MM.1S (cell line): ENCODE results near the gene CSTPP1.

Experiments
- DNase-seq: peaks from one replicate; pipeline ENCODE4 v3.0.0-alpha.2; 2015
- H2AFZ ChIP-seq: fragments of 300-600 bp; sonication (generic); 2 replicates; pipeline ENCODE4 v1.6.0; 2016; ENCODE audit warnings: antibody characterized with exemption, low read length
- H3F3A ChIP-seq: fragments of 300-600 bp; sonication (generic); 2 replicates; pipeline ENCODE4 v1.6.1; 2016; ENCODE audit warnings: mild to moderate bottlenecking, antibody characterized with exemption, low read length, moderate library complexity, mixed read lengths; ENCODE audit not compliant: insufficient read depth
- H3K27ac ChIP-seq: fragments of 300-600 bp; sonication (generic); 2 replicates; pipeline ENCODE4 v1.5.1; 2016; ENCODE audit warnings: mild to moderate bottlenecking, low read length
- H3K27me3 ChIP-seq: fragments of 300-600 bp; sonication (generic); replicated peaks from 2 replicates; pipeline ENCODE4 v1.6.0; 2016; ENCODE audit warnings: low read length; ENCODE audit not compliant: insufficient read depth
- H3K36me3 ChIP-seq: fragments of 300-600 bp; sonication (generic); replicated peaks from 2 replicates; pipeline ENCODE4 v1.6.1; 2016; ENCODE audit warnings: mild to moderate bottlenecking, low read length, mixed read lengths; ENCODE audit not compliant: insufficient read depth
- H3K4me1 ChIP-seq: fragments of 300-600 bp; sonication (generic); 2 replicates; pipeline ENCODE4 v1.6.1; 2016; ENCODE audit warnings: low read length, mixed read lengths
- H3K4me2 ChIP-seq: fragments of 300-600 bp; sonication (generic); 2 replicates; pipeline ENCODE4 v1.6.0; 2016; ENCODE audit warnings: low read depth, low read length
- H3K4me3 ChIP-seq: fragments of 300-600 bp; sonication (generic); 2 replicates; pipeline ENCODE4 v1.5.1; 2016; ENCODE audit warnings: low read length, mixed read lengths
- H3K79me2 ChIP-seq: fragments of 300-600 bp; sonication (generic); 2 replicates; pipeline ENCODE4 v1.6.1; 2016; ENCODE audit warnings: mixed run types, low read length, mixed read lengths
- H3K9ac ChIP-seq: fragments of 300-600 bp; sonication (generic); 2 replicates; pipeline ENCODE4 v1.6.1; 2016; ENCODE audit warnings: low read length, mixed read lengths
- H3K9me2 ChIP-seq: fragments of 300-600 bp; sonication (generic); replicated peaks from 2 replicates; pipeline ENCODE4 v1.6.1; 2016; ENCODE audit warnings: mild to moderate bottlenecking, low read length, mixed read lengths; ENCODE audit not compliant: insufficient read depth
- H3K9me3 ChIP-seq: fragments of 300-600 bp; sonication (generic); replicated peaks from 2 replicates; pipeline ENCODE4 v1.6.1; 2016; ENCODE audit warnings: mild to moderate bottlenecking, low read length, mixed read lengths; ENCODE audit not compliant: insufficient read depth
- H4K20me1 ChIP-seq: fragments of 300-600 bp; sonication (generic); 2 replicates; pipeline ENCODE4 v1.6.1; 2016; ENCODE audit warnings: mild to moderate bottlenecking, low read length, moderate library complexity, mixed read lengths; ENCODE audit not compliant: insufficient read depth
- EZH2 ChIP-seq: fragments of 300-600 bp; sonication (generic); optimal IDR thresholded peaks from 2 replicates; pipeline ENCODE3; 2017; ENCODE audit warnings: low read depth, mild to moderate bottlenecking, antibody characterized with exemption, low read length, mixed read lengths
- EZH2phosphoT487 ChIP-seq: fragments of 300-600 bp; sonication (generic); IDR thresholded peaks from 2 replicates; pipeline ENCODE4 v1.6.1; 2018; ENCODE audit warnings: antibody characterized with exemption, low read length
- TF ChIP-seq, protein P1 (sequence below): fragments of 300-600 bp; sonication (generic); IDR thresholded peaks from 2 replicates; pipeline ENCODE4 v1.5.1; 2016; ENCODE audit warnings: antibody characterized with exemption, low read length, mixed read lengths

The CSTPP1 gene

DNA sequence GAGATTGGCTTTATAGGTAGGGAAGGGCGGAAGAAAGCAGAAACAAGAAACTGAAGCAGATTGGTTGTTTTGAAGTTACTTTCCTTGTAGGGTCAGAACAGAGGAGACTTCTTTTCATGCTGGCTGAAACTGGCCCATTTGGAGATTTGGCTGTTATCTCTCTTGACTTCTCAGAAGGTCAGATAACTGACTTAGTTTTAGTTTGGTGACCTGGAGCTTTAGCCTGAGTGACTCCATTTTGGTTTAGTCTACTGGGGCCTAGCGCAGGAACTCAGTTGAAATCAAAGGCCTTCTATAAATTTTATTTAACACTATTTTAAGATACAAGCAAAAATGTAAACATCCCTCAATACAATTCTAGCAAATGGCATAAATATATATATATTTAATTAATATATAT lies 31.4 kb downstream of the CSTPP1 start:
- no peak overlapping the region for H3K27ac ChIP-seq
- no peak overlapping the region for H3K4me2 ChIP-seq
- H4K20me1 ChIP-seq = no peaks in the 10 kb centered on the region
- DNase-seq = no peak
- H3K9me3 ChIP-seq = no peaks in the 10 kb centered on the region
- no peak overlapping the region for H3K4me3 ChIP-seq
- H3F3A ChIP-seq = no peaks in the 10 kb centered on the region
- no peaks in the 10 kb centered on the region for H3K79me2 ChIP-seq
- no peaks in the 10 kb centered on the region for H3K4me1 ChIP-seq
- H3K9ac ChIP-seq = no peak overlapping the region
- TF ChIP-seq EZH2 (no peak), EZH2phosphoT487 (no peak)
- TF ChIP-seq, protein P1, sequence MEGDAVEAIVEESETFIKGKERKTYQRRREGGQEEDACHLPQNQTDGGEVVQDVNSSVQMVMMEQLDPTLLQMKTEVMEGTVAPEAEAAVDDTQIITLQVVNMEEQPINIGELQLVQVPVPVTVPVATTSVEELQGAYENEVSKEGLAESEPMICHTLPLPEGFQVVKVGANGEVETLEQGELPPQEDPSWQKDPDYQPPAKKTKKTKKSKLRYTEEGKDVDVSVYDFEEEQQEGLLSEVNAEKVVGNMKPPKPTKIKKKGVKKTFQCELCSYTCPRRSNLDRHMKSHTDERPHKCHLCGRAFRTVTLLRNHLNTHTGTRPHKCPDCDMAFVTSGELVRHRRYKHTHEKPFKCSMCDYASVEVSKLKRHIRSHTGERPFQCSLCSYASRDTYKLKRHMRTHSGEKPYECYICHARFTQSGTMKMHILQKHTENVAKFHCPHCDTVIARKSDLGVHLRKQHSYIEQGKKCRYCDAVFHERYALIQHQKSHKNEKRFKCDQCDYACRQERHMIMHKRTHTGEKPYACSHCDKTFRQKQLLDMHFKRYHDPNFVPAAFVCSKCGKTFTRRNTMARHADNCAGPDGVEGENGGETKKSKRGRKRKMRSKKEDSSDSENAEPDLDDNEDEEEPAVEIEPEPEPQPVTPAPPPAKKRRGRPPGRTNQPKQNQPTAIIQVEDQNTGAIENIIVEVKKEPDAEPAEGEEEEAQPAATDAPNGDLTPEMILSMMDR = no peak
- no peaks in the 10 kb centered on the region for H3K27me3 ChIP-seq
- no peak overlapping the region for H2AFZ ChIP-seq
- H3K9me2 ChIP-seq = no peaks in the 10 kb centered on the region
- H3K36me3 ChIP-seq = no peaks in the 10 kb centered on the region

DNA sequence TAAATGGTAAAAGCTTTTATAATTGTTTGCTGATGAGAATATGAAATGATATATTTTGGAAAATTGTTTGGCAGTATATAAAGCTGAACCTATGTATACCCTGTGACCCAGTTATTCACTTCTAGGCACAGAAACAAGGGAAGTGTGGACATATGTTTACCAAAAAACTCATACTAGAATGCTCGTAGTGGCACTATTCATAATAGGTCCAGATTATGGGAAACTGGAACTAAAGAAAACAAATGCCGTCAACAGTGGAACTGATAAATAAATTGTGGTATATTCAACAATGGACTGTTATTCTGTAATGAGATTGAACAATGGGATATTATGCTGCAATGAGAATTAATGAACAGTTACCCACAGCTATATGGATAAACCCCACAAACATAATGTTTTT lies 32.8 kb downstream of the CSTPP1 start:
- Histone ChIP-seq H3F3A (no peaks in the 10 kb centered on the region), H2AFZ (no peak overlapping the region), H3K9me2 (no peaks in the 10 kb centered on the region), H3K36me3 (no peaks in the 10 kb centered on the region), H3K9me3 (no peaks in the 10 kb centered on the region), H3K4me2 (no peak overlapping the region), H3K4me1 (no peaks in the 10 kb centered on the region), H3K9ac (no peak overlapping the region), H3K27ac (no peak overlapping the region), H3K79me2 (no peaks in the 10 kb centered on the region), H3K4me3 (no peak overlapping the region), H3K27me3 (no peaks in the 10 kb centered on the region), H4K20me1 (no peaks in the 10 kb centered on the region)
- TF ChIP-seq, protein P1 = no peak
- TF ChIP-seq EZH2phosphoT487 (no peak), EZH2 (no peak)
- no peak for DNase-seq

DNA sequence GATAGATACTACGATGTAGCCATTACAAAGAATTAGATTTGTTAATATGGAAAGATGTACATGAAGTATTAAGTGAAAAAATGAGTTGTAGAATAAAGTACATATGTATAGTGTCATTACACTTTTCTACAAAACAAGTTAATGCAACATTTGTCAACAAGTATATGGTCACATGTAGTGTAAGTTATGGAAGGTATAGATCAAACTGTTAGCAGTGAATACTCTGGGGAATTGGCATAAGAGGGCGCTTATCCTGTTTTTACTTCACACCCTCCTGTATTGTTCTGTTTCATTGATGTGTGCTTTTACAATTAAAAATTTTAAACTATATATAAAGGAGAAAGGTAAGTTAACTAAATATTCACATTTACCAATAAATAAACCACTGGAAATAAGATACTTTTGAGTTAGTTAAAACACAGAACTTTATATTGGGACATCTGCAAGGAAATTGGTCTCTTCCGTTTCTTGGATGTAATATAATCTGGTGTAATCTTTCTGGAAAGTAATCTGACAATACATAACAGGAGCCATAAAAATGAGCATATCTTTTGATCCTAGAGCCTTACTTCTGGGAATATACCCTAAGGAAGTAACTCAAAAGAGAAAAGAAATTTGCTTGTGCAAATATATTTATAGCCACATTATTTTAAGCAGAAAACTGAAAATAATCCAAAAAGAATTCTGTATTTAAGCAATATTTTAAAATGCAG lies 34.5 kb downstream of the CSTPP1 start:
- H3K4me2 ChIP-seq = no peak overlapping the region
- H3K27me3 ChIP-seq = no peaks in the 10 kb centered on the region
- no peaks in the 10 kb centered on the region for H3K9me2 ChIP-seq
- H3K27ac ChIP-seq = no peak overlapping the region
- no peaks in the 10 kb centered on the region for H3F3A ChIP-seq
- H3K79me2 ChIP-seq = no peaks in the 10 kb centered on the region
- H3K4me1 ChIP-seq = no peaks in the 10 kb centered on the region
- H4K20me1 ChIP-seq = no peaks in the 10 kb centered on the region
- no peak overlapping the region for H3K9ac ChIP-seq
- DNase-seq = no peak
- H2AFZ ChIP-seq = no peak overlapping the region
- no peaks in the 10 kb centered on the region for H3K36me3 ChIP-seq
- TF ChIP-seq, protein P1 = no peak
- no peak for TF ChIP-seq EZH2phosphoT487
- TF ChIP-seq EZH2 = no peak
- no peaks in the 10 kb centered on the region for H3K9me3 ChIP-seq
- H3K4me3 ChIP-seq = no peak overlapping the region
